NCI-H82 treated with DMSO at 0.1 percent for 48 hours (cell line): ENCODE measurements around the gene AMZ1.
"Not testable (repeated sequence)": the region's sequence is repeated elsewhere in the genome, so short reads cannot be mapped to it uniquely, and the experiment has no call there.

Experiments used
- DNase-seq: peaks from one replicate; lab custom pipeline; 2025; ENCODE audit not compliant: unreplicated experiment; lab: John Stamatoyannopoulos, UW

The AMZ1 gene

DNA sequence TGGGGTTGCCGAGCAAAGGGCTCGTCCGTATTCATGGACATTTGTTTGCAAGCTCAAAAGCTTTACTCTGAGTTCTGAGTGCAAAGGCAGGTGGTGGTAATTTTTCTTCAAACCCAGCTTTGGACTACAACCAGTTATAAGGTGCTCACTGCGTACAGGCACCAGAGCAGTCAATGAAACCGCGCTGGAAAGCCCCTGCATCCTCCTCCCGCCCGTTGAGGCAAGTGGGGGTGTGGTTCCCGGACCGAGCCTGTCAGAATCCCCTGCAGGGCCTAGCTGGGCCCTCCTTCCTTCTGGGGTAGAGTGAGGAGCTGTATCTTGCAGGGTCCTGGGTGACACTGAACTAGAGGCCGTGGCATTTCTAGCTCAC is 22.3 kb downstream of the AMZ1 start:
- no peak for DNase-seq

DNA sequence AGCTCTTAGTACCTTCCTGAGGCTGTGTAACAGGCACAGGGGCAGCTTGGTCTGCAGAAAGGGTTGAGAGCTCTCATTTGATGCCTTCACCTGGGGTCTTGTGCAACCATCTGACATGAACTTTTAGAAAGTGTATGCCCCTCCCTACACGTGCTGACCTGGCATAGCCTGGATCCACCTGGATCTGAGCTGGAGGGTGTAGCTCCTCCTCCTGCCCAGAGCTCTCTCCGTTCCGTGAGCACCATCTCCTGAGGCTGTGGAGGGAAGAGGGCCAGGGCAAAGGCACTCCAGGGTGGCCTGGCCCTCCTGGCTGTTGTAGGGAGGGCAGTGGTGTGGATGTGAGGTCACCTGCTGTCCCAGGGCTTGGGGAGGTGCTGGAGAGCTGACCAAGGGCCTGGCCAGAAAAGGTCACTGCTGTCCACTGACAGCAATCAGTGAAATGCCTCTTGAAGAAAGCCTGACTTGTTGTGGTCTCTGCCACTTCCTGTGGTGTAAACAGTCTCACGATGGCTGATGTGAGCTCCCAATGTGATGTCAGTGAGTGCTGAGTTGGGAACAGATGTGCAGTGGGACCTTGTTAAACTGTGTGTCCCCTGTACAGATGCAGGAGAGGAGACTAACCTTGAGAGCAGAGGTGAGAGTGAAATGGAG is 23.0 kb downstream of the AMZ1 start:
- no peak for DNase-seq

DNA sequence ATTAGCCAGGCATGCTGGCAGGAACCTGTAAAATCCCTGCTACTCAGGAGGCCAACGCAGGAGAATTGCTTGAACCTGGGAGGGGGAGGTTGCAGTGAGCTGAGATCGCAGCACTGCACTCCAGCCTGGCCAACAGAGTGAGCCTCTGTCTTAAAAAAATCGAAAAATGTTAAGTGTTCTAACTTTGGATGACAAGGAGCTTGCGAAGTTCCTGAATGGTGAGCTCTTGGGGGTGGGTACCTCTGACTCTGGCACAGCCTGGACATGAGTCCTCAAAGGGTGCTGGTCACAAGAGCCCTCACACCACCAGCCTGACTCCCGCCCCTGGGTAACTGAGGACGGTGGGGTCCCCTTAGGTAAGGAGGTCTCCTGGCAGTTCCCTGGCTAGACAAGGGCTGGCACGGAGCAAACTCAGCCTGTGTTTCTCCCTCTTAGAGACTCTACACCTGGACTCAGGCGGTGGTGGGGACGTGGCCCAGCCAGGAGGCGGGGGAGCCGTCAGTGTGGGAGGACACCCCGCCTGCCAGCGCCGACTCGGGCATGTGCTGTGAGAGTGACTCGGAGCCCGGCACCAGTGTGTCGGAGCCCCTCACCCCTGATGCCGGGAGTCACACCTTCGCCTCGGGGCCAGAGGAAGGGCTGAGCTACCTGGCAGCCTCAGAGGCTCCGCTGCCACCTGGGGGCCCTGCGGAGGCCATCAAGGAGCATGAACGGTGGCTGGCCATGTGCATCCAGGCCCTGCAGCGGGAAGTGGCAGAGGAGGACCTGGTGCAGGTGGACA is 24.1 kb downstream of the AMZ1 start:
- DNase-seq, result no peak

DNA sequence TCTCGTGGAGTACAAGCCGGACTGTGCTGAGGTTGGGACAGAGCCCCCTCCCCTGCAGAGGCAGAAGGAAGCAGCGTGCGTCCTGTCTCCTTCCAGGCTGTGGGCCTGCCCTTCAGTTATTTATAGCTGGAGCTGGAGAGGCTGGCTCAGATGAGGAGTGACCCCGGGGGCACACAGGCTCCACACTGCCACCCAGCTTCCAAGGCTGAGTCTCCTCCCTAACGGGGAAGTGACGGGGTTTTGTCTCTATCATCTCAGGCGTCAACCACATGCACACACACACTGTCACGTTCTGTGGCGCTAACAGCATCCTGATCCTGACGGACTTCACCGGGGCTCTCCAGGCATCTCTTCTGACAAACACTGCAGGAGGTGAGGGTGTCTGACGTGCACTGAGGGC is 25.4 kb downstream of the AMZ1 start:
- DNase-seq, result no peak

DNA sequence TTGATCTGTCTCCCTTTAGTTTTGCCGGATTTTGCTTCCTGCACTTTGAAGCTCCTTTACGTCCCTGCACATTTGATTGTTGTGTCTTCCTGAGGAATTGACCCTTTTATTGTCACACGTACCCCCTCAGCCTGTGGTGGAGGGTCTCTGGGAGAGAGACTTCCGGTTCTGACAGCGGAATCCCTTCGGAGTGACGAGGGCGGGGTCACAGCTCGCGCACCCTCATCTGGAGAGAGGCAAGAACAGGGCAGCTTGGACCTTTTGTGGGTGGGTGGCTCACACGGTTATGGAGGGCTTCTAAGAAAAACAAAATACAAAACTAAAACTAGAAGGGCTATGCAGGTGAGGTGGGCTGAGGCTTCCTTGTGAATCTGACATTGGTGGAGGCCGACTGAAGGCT is 26.0 kb downstream of the AMZ1 start:
- no peak for DNase-seq

DNA sequence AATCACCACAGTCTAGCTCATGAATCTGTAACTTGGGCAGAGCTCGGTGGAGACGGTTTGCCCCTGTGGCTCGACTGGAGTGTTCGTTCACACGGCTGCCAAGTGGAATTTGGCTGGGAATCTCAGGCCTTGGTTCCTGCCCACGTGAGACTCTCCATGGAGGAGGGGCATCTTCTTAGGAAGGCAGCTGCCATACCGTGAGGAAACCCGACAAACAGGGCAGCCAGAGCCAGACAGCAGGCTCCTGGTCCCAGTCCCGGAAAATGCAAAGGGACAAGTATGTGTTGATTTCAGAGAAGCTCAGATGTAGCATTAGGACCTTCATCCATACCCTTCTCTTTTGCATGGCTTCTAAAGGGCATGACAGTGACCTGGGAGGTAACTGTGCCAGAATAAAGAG is 26.6 kb downstream of the AMZ1 start:
- DNase-seq, result no peak

DNA sequence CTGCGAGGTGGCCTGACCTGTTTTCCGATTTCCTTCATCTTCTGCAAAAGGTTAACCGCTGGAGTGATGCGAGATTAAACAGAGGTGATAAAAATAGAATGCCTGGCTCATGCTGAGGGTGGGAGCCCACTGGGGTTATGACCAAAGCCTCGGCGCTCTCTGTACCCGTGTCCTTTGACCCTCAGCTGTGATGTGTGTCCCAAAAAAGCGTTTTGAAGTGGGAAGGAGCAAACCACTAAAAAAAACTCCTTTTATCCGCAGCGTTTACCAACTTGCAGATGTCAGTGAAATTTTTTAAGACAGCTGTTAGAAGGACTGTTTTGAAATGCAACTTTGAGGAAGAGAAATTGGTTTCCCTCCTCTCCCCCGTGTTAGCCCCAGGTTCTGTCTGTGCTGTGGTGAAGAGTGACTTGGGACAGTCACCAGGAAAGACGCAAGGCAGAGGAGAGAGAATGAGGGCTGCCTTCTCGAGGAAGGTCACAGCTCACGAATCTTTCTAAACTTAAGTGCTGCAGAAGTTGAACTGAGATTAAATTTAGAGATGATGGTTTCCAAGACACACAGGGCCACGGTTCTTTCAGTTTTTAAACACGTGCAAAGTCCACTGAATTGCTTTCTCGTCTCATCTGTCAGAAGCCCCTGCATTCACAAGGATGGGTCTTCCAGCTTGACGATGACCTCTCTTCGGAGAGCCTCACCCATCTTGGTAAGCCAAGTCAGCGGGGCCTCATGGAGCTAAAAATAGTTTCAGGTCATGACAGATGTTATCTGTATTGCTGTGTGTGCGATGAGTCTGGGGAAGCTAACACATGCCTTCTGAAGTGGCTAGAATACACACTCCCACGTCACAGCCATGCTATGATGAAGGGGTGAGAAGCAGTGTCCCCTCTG is 27.6 kb downstream of the AMZ1 start:
- no peak for DNase-seq

DNA sequence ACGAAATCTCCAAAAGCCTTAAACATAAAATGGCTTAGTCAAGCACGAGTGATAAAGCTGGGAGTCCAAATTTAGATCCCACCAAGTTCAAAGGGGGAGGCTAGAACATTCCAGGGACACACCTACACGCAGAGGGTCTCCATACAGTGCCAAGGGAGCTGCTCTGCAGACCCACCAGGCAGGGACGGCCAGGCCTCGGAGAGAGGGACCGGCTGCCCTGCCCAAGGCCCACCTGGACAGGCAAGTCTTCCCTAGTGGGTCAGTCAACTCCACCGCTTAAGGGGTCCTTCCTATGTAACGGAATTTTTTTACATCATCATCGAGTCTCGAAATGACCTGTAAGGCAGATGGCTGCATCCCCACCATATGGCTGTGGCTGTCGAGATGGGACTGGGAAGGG is 28.5 kb downstream of the AMZ1 start:
- no peak for DNase-seq

DNA sequence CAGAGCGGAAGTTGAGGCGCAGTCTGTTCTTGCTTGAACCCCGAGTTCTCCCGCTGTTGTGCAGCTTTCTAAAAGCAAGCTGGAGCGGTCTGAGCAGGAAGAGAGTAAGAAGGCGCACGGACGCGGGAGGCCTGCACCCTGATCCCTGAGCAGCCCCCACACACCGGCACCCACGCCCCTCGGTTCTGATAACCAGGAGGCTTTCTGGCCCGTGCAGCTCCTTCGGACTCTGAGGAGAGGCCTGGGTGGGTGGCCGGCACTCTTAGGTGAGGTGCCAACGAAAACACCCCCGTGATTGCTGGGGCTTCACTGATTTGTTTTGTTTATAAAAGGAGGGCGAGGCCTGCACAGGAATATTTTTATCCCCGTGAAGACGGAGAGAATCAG is 28.9 kb downstream of the AMZ1 start:
- no peak for DNase-seq

DNA sequence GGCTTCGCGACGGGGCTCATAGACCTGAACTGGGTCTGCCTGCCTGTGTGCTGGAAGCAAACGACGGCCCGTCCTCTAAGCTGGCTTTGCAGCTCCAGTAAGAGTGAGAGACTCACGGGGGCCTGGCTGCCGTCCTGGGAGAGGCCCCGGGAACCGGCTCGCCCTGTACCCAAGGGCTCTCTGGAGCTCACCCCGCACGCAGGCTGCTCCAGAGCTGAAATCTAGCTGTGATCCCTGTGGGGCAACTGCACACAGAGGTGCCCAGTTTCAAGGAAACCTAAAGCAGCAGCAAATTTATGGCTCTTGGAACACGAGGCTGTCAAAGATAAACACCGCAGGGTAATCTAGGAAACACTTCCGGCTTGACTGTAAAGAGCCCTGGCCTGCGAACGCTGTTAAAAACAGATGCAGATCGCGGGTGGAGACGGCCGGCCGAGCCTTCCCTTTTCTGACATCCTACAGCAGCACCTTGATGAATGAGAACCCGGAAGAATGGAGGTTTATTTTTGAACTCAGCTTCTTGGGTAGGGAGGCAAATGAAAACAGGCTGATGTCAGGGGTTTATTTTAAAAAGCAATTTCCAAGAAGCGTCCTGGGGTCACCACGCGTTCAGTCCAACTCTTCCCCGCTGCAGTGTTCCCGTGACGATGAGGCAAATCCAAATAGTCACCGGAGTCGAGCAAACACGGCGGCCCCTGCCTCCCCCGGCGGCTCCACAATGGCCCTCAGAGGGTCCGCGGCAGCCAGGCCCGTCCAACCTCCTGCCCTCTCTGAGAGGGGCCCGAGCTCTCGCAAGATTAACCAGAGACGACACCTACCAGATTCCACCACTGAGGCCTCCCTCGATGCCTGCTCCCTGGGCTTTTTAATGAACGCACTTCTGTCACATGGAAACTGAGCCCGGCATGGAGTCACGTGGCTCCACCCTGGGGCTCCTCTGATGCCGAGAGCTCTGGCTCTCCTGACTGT is 29.6 kb downstream of the AMZ1 start:
- DNase-seq, result no peak

DNA sequence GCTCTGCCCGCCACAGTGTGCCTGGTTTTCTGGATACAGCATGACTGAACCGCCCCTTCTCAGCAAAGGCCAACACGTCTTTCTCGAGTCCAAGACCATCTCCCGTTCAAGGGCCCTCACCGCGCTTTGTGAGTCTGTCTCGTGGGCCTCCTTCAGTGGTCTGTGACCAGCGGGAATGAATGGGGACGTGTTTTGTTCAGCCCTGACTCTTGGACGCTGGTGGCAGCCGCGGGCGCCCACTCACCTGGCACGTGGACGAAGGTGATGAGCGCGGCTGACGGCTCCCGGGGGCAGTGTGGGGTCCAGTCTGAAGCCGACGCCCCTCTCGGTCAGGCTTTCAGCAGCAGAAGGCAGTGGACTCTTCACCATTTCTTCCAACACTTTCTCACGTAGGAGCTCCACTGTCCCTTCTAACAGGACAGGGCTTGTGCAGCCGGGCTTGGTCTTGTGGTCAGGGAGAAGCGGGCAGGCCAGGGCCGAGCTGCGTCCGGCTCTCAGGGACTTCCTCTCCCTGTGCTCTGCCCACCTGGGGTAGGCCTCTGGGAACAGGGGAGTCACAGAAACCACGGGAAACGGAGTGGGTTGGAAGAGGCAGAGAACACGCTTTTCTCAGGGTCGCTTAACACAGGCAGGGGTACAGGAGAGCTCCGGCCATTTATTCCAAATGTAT is 30.4 kb downstream of the AMZ1 start:
- no peak for DNase-seq

DNA sequence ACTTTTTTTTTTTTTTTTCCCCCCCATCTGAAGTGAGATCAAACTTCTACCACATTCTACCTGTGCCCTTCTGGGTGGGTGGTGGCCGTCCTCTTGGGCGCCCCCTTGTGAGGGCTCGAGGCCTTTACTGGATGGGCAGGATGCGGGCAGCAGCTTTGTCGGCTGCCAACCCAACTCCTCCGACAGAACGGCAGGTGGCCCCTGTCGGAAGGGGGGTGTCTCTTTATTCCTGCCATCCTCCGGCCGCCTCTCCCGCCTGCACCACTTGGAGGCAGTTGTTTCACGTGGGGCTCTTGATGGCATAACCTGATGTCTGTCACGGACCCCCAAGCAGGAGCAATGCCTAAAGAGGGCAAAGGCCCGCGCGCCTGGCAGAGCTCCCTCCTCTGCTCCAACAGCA is 31.0 kb downstream of the AMZ1 start:
- DNase-seq, result no peak

DNA sequence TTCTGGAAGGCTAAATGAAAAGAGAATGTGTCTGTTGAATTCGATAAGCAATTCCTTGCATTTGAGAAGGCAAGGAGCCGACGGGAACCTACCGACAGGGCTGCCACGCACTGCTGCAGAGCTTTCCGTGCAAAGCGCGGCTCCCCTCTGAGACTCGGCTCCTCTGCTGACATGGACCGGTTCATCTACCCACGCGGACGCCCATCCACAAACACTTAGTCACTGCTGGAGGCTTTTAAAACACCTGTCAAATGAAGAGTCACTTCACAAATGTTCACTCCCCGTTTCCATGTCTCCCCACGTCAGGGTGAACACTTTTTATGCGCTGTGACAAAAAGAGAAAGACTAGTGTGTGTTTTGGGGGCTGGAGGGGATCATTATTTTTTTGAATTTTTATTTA is 32.0 kb downstream of the AMZ1 start:
- DNase-seq, result no peak

DNA sequence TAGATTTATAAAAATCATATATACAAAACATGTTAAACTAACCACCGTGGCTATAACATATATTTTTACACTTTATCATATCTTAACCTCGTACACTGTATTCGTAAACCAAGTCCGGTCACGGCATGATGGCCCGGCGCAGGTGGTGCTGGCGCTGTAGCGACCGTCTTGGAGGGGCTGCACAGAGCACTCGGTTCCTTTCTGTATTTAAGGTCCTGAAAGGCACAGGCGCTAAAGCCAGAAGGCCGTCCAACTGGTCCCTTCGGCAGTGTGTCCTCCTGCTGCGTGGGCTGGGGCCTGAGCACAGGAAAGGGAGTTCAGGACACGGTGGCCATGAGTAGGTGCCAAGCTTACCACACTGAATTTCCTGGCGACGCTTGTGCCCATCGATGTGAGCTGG is 33.8 kb downstream of the AMZ1 start:
- no peak for DNase-seq

DNA sequence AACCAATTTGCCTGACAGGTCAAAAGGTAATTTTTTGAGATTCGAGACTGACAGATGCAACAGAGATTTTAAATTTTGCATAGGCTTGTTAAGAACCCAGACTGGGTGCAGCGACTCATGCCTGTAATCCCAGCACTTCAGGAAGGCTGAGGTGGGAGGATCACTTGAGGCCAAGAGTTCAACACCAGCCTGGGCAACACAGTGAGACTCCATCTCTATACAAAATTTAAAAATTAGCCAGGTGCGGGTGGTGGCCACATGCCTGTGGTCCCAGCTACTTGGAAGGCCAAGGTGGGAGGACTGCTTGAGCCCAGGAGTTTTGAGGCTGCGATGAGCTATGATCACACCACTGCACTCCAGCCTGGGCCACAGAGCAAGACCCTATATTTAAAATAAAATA is 34.6 kb downstream of the AMZ1 start:
- DNase-seq, result no peak

DNA sequence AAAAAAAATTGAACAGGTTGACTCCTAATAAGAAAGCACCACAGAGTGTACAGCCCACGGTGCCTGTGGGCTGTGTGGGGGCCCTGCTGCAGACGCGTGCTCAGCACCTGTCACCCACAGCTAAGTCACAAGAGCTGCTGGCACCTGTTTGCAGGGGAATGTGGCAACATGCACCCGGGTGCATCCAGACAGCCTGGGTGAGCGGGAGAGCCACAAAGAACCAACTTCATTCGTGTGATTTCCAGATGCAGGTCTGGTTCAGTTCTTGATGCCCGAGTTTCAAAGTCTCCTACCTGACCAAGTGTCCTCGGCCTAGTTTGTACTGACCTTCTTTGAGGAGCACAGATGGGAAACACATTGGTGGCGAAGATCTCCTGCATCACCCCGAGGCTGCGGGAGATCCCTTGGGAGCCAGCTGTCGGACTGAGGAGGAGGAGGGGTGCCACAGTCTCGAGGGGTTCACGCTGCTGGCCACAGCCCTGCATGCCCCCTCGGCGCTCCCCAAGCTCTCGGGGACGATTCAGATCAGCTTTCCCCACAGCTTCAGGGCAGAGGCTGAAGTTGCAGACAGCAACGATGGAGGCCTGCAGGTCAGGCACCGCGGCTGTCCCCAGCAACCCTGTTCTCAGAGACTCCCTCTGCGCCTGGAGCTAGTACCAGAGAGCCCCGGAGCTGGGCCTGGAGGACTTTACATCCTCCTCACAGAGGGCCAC is 35.3 kb downstream of the AMZ1 start:
- DNase-seq, result no peak

DNA sequence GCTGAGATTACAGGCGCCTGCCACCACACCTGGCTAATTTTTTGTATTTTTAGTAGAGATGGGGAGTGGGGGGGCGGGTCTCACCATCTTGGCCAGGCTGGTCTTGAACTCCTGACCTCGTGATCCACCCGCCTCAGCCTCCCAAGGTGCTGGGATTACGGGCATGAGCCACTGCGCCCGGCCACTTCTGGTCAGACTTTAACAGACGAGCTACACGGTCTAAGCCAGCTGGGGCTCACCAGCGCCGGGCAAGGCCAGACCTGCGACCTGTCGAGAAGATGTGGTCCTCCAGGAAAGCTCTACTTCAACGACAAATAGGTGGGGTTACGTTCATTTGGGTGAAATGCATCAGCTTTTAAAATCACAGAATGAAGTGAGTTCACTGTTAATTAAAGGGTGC is 36.0 kb downstream of the AMZ1 start:
- not testable (repeated sequence) for DNase-seq

DNA sequence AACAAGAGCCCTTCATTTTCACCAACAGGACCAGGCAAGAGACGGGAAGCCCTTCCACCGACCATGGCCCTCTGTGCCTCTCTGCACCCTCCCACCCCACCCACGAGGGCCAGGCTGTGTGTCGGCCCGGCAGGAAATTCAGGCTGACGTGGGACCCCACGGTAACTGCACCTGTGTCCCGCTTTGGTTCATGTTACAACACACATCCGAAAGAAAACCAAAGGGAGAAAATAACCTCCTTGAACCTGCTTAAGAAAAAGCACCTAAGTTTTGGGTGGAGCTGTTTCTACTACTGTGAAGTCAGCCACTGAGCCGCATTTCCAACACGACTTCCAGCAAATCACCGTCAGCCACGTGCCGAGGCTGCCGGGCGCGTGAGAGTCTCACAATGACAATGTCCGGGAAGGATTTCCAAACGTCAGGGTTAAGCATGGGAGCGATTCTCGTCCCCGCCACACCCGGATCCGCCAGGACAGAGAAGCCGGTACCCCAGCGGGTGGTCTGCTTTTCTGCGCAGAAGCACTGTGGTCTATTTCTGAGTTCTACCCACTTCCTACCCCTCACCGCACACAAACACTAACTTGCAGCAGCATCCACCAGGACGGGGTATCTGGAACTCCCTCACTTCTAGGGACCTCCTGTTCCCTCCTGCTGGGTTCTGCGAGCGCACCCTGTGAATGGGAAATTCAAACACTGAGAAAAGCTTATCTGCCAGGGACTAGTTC is 36.6 kb downstream of the AMZ1 start:
- no peak for DNase-seq
